AG08395 (cell line): Measurements from ENCODE around the gene C12orf43.
"Not testable (repeated sequence)": the region's sequence is repeated elsewhere in the genome, so short reads cannot be mapped to it uniquely, and the experiment has no call there.

Experiments used
- DNase-seq: peaks from one replicate; pipeline ENCODE4 v3.0.0; 2012; ENCODE audit warnings: mixed read lengths, low spot score

C12orf43 gene

GRCh38 chr12:121015825-121016766 lies at the start of gene C12orf43:
Gene C12orf43, minus strand, starts transcription at chr12:121016487. Its CDS starts 13 bp downstream, at chr12:121016474.
- DNase-seq = peak; percentile 96

GRCh38 chr12:121065345-121065744 lies 49.1 kb upstream of the C12orf43 start:
- no peak for DNase-seq

- not testable (repeated sequence) for DNase-seq
These were observed 48.3 kb upstream of the C12orf43 start for GRCh38 chr12:121064586-121064985.

GRCh38 chr12:121064116-121064515 lies 47.8 kb upstream of the C12orf43 start:
- DNase-seq = no peak

GRCh38 chr12:121062391-121063045 lies 46.2 kb upstream of the C12orf43 start:
- DNase-seq = no peak

- no peak for DNase-seq
These were observed 45.5 kb upstream of the C12orf43 start for GRCh38 chr12:121061831-121062230.

GRCh38 chr12:121060149-121061001 lies 44.1 kb upstream of the C12orf43 start:
- peak; percentile 64 for DNase-seq

GRCh38 chr12:121059031-121059898 lies 43.0 kb upstream of the C12orf43 start:
- no peak for DNase-seq

GRCh38 chr12:121057794-121058193 lies 41.5 kb upstream of the C12orf43 start:
- DNase-seq = no peak

GRCh38 chr12:121053706-121054105 lies 37.4 kb upstream of the C12orf43 start:
- DNase-seq = no peak

GRCh38 chr12:121050725-121051124 lies 34.4 kb upstream of the C12orf43 start:
- DNase-seq = no peak

GRCh38 chr12:121048442-121048841 lies 32.2 kb upstream of the C12orf43 start:
- DNase-seq = no peak

GRCh38 chr12:121047400-121047799 lies 31.1 kb upstream of the C12orf43 start:
- not testable (repeated sequence) for DNase-seq

GRCh38 chr12:121043067-121043466 lies 26.8 kb upstream of the C12orf43 start:
- no peak for DNase-seq

- peak; percentile 62 for DNase-seq
These were observed 22.8 kb upstream of the C12orf43 start, which contains the start of gene OASL for GRCh38 chr12:121038861-121039668. Gene OASL, minus strand, starts transcription at chr12:121039246. Its CDS starts 275 bp downstream, at chr12:121038971.

GRCh38 chr12:121036810-121037326 lies 20.6 kb upstream of the C12orf43 start:
- peak; percentile 94 for DNase-seq

GRCh38 chr12:121034616-121035305 lies 18.5 kb upstream of the C12orf43 start:
- no peak for DNase-seq

- DNase-seq = peak; percentile 36
These were observed 17.5 kb upstream of the C12orf43 start for GRCh38 chr12:121033625-121034349.
